ENCODE data around the gene PRSS37.
"Not testable (repeated sequence)": the region's sequence is repeated elsewhere in the genome, so short reads cannot be mapped to it uniquely, and the experiment has no call there.

PRSS37 gene, protein sequence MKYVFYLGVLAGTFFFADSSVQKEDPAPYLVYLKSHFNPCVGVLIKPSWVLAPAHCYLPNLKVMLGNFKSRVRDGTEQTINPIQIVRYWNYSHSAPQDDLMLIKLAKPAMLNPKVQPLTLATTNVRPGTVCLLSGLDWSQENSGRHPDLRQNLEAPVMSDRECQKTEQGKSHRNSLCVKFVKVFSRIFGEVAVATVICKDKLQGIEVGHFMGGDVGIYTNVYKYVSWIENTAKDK

DNA sequence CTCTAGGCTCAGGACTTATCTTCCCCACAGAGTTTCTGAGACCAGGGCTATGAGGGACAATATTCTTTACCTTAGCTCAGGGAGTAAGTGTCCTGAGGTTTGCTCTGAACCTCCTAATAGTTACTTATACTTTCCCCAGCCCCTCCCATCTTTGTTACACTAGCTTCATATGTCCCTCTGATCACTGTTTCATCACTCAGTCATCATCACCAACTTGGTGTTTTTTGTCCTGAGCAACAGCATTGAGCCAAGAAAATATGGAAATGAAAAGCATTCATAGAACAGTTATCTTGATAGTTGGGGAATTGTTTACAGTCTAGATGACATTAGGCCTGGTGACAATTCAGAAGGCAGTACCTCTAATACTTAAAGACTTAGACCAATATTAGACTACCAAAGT is at the start of gene PRSS37:
TSS of gene PRSS37 (minus strand) at position 101 of the 400 bp plus-strand sequence. CDS start 436 bp downstream, outside the sequence.
- no peak for DNase-seq

DNA sequence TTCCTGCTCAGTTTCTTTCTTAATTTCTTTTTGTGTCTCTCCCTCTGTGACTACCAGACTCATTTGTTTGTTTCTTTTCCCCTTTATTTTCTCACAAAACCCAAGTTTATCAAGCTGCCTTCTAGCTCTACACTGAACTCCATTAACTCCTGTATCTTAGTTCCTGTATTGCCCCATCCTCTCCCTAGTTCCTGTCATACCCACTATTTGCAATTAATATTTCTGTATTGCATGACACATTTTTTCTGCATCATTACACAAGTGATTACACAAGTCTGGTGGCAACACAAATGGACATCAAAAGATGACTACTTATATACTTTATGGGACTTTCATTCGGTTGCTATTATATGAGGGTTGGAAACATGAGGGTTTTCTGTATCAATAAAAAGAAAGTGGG is 48.0 kb upstream of the PRSS37 start:
- DNase-seq: no peak

DNA sequence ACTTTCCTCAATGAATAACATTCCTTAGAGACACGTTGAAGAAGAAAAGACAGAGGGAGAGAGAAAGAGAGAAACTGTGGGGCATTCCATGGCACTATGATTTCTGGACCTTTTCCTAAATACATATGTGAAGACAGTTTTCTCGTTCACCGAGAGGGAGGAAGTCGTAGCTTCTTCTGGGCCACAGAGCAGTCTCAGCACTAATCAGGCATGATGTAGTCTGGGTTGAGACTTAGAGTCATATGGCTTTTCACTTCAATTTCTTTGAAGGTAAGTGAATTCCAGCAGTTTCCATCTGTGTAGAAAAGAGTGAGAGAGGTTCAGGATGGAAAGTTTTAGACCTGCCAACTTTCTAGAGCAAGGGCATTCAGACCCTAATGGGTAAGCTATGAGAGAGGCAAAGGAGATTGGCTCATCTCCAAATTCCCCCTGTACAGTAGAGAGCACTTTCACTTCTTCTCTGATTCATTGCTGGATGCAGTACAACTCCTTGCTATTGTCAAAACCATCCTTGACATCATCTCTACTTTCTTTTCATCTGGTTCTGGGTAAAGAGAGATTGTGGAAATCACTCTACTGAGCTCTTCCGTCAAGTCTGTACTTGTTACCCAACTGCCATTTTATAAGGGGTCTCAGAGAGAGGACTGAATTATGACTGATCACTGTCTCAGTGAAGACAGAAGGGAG is 43.4 kb upstream of the PRSS37 start:
- no peak for DNase-seq

GRCh38 chr7:141880960-141881359 is 39.7 kb upstream of the PRSS37 start:
- DNase-seq: no peak

DNA sequence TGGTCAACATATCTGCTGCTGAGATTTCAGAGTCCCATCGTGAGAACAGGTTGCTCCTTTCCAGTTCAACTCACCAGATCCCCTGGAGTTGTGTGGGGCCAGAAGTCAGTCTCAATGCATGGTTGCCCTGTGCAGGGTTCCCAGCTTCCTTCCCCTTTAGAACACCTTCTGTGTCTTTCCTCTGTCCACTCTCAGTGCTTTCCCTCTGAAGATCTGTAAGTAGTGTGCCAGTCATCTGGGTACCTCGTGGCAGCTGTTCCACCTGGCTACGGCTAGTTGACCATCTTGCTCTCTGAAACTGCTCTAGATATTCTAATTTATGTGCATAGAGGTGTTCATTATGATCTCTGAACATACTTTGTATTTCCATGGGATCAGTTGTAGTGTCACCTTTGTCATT is 36.1 kb upstream of the PRSS37 start:
- DNase-seq: no peak

GRCh38 chr7:141876371-141876770 is 35.1 kb upstream of the PRSS37 start:
- DNase-seq: no peak

DNA sequence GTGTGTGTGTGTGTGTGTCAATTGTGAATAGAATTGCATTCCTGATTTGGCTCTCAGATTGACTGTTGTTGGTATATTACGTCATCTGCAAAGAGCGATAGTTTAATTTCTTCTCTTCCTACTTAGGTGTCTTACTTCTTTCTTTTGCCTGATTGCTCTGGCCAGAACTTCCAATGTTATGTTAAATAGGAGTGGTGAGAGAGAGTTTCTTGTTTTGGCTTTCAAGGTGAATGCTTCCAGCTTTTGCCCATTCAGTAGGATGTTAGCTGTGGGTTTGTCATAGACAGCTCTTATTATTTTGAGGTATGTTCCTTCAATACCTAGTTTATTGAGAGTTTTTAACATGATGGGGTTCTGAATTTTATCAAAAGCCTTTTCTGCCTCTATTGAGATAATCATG is 34.2 kb upstream of the PRSS37 start:
- DNase-seq: no peak

DNA sequence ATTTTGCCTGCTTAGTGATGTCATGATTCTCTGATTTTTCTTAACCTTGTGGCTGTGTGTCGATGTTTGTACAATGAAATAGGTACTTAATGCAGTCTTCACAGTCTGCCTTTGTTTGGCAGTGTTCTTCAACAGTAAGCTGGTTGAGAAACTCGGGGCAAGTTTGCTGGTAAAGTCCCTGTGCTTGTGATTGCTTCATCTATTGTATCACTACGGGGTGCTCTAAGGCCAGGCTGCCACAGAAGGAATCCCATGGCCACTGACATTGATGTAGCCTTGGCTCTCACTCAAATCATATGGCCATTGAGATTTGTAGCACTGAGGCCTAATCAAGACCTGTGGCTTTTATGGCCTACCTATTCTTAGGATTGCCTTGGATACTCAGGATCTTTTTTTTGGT is 33.5 kb upstream of the PRSS37 start:
- no peak for DNase-seq

GRCh38 chr7:141872931-141873330 is 31.6 kb upstream of the PRSS37 start:
- no peak for DNase-seq

DNA sequence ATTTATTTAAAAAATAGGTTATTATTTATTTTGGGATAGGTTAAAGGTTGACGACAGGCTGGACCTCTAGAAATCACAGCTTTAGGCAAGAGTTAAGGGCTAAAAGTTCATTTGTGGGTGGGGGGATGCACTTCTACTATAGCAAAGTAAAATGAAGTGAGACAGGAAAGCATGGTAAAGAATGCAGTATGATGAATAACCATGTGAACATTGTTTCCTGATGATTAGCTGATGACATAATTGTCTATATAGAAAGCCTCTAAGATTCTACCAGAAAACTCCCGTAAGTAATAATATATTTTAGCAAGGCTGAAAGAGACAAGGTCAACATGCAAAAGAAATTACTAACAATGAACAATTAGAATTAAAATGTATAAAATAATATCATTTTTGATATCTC is 25.7 kb upstream of the PRSS37 start:
- no peak for DNase-seq

- peak; percentile 11 for DNase-seq
These were observed 23.6 kb upstream of the PRSS37 start for GRCh38 chr7:141864765-141865447.

DNA sequence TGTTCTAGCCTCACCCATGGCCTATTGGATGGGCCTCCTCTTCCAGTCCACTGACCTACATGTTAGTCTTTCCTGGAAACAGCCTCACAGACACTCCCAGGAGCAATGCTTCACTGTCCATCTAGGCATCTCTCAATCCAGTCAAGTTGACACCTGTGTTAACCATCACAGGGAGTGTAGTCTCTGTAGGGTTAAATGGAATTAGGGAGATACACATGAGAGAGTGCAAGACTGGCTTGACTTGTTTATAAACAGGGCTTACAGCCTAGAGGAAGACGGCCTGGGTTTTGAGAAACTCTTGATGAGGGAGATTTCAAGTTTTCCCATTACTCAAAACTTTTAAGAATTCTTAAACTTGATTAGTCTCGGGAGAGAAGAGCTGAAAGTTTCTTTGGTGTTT is 18.9 kb upstream of the PRSS37 start:
- no peak for DNase-seq

DNA sequence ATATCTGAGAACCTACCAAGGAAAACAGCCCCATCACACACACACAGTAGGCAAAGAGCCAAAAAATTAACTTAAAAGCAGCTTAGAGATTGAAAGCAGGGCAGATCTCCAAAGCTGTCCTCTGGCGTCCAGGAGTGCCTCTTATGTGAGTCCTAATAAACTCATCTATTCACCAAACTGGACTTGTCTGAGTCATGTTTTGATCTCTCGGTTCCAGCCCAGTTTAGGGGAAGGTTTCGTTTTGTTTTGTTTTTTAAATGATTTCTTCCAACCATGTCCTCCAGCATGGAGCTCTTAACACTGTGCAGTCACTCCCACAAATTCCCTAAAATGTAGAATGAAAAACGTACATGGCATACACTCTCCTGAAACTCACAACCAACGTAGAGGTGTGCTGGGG is 6.7 kb upstream of the PRSS37 start:
- no peak for DNase-seq

GRCh38 chr7:141844256-141844655 is 3.0 kb upstream of the PRSS37 start:
- DNase-seq: no peak

DNA sequence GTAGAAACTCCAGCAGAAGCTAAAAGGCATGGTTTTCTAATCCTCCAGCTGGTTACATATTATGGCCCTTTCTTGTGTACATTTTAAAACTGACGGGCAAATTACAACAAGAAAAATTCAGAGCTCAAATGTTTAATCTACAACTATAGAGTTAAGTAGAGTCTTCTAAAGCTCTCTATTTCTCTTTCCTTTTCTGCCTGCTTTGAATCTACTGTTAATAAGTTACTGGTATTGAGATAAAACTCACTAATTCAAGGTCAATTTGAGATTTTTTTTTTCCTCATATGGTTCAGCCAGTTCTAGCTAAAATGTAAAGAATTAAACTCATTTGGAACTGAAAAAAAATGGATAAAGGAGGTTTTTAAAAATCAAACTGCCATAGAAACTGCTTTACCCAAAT is 1.6 kb upstream of the PRSS37 start:
- DNase-seq: no peak

DNA sequence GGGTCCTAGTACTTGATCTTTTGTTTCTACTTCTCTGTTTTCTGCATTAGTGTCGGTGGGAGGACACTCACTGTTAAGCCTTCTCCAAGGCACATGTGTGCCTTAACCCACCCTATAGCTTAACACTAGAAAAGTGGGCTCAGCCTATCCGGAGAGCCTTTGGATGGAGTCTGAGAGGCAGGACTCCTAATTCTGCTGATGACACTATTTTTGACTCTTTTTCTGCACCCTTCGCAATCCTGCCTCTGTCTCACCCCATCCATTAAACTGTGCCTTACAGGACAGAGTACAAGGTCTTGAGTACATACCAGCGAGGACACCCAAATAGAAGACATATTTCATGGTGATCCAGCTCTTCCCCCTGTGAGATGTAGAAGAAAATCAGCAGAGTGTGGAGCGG is 577 bp downstream of the PRSS37 start:
- no peak for DNase-seq

GRCh38 chr7:141839256-141839655 is 2.0 kb downstream of the PRSS37 start:
- no peak for DNase-seq

- DNase-seq: no peak
These were observed 2.7 kb downstream of the PRSS37 start for GRCh38 chr7:141838581-141838980.

DNA sequence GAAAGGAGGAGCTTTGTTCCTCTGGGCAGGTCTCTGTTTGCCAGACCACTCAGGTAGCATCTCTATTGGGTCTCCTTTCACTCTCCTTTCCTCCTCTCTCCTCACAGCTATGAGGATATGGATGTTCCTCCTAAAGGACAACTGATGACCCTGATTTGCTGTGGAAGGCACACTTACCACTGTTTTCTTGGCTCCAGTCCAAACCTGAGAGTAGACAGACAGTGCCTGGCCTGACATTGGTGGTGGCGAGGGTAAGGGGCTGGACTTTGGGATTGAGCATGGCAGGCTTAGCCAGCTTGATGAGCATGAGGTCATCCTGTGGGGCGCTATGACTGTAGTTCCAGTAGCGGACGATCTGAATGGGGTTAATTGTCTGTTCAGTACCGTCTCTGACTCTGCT is 3.6 kb downstream of the PRSS37 start:
- no peak for DNase-seq

DNA sequence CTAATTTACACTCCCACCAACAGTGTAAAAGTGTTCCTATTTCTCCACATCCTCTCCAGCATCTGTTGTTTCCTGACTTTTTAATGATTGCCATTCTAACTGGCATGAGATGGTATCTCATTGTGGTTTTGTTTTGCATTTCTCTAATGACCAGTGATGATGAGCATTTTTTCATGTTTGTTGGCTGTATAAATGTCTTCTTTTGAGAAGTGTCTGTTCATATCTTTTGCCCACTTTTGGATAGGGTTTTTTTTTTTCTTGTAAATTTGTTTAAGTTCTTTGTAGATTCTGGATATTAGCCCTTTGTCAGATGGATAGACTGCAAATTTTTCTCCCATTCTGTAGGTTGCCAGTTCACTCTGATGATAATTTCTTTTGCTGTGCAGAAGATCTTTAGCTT is 18.9 kb downstream of the PRSS37 start:
- not testable (repeated sequence) for DNase-seq

DNA sequence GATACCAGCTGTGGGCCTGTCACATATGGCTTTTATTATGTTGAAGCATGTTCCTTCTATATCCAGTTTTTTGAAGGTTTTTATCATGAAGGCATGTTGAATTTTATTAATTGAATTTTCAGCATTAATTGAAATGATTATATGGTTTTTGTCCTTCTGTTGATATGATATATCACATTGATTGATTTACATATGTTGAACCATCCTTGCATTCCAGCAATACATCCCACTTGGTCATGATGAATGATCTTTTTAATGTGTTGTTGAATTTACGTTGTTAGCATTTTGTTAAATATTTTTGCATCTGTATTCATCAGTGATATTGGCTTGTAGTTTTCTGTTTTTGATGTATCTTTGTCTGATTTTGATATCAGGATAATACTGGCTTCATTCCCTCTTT is 21.2 kb downstream of the PRSS37 start:
- DNase-seq: no peak

DNA sequence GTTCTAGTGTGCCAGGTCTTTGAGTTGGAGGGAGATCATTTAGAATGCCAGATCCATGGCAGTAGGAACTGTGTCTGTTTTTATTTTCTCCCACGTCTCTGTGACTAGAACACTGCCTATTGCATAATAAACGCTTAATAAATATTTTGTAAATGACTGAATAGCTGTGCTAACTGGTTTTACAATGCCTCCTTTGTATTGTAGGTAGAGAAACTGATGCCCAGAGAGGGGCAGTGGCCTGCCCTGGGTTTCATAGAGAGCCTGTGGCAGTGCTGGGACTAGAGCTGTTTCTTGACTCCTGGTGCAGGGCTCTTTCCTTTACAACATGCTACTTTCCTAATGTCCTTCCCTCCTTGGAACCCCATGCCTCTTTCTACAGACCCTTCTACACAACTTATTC is 48.8 kb downstream of the PRSS37 start:
- no peak for DNase-seq

- DNase-seq: no peak
These were observed 51.4 kb downstream of the PRSS37 start, which contains the start of gene TAS2R5 for GRCh38 chr7:141789917-141790316. Gene TAS2R5 (plus strand): TSS chr7:141790217. CDS start chr7:141790362, 145 bp downstream.

- DNase-seq: no peak
These were observed 53.0 kb downstream of the PRSS37 start for GRCh38 chr7:141788296-141788695.

All from DMS153 (cell line).